Panc1 (cell line): ENCODE data around the gene GAS7. TPM values are rescaled to one million over a fixed set of nuclear protein-coding genes. Genes with fewer than 3 reads are reported as not detected.

ENCODE experiments used
- ATAC-seq: fragments of 200-7000 bp; cut with Tn5 transposase; 2 replicates; pipeline ENCODE4 v1.9.1; 2020; ENCODE audit warnings: mild to moderate bottlenecking, moderate library complexity
- BruUV-seq: library from RNA; stranded (reverse); fragments of 400-500 nt; replicated peaks from 2 replicates; lab custom pipeline; 2021; lab: Mats Ljungman, UMichigan
- CTCF ChIA-PET: fragments of 300-600 bp; sonication (Branson Sonifier 250); formaldehyde crosslinking; loops from one replicate; lab custom pipeline; 2022; ENCODE audit warnings: antibody characterized with exemption; lab: Charles Lee
- POLR2A ChIA-PET: fragments of 300-600 bp; sonication (Branson Sonifier 250); formaldehyde crosslinking; loops from one replicate; lab custom pipeline; 2022; ENCODE audit warnings: antibody characterized with exemption; lab: Charles Lee
- DNase-seq: peaks from one replicate; pipeline ENCODE4 v3.0.0-alpha.2; 2010; ENCODE audit warnings: low read depth, low spot score
- H3K27ac ChIP-seq: 2 replicates; pipeline ENCODE4 v1.5.1; 2011; ENCODE audit warnings: mild to moderate bottlenecking, low read length, inconsistent platforms
- H3K27me3 ChIP-seq: fragments of 200-500 bp; sonication (Bioruptor generic); 2 replicates; pipeline ENCODE4 v1.6.0; 2014; ENCODE audit warnings: low read length, inconsistent platforms; ENCODE audit not compliant: control insufficient read depth, insufficient read depth
- H3K36me3 ChIP-seq: fragments of 200-500 bp; sonication (Bioruptor generic); 2 replicates; pipeline ENCODE4 v1.5.1; 2014; ENCODE audit warnings: inconsistent platforms, mild to moderate bottlenecking, low read length, moderate library complexity; ENCODE audit not compliant: control insufficient read depth, insufficient read depth
- H3K4me1 ChIP-seq: 2 replicates; pipeline ENCODE4 v1.5.1; 2011; ENCODE audit warnings: inconsistent platforms, mild to moderate bottlenecking, low read length, moderate library complexity; ENCODE audit not compliant: control insufficient read depth, insufficient read depth
- H3K4me3 ChIP-seq, 2 experiments: 2 replicates each; pipeline ENCODE4 v1.5.1; 2011 to 2012; ENCODE audit warnings: low read depth in 2 of 2, low read length in 2 of 2, mild to moderate bottlenecking in 2 of 2, inconsistent platforms in 1 of 2, moderate library complexity in 1 of 2
- H3K9me3 ChIP-seq: fragments of 200-500 bp; sonication (Bioruptor generic); 2 replicates; pipeline ENCODE4 v1.5.1; 2014; ENCODE audit warnings: low read depth, mild to moderate bottlenecking, inconsistent platforms, low read length, moderate library complexity; ENCODE audit not compliant: control insufficient read depth, insufficient read depth
- CTCF ChIP-seq: fragments of 450-650 bp; IDR thresholded peaks from 2 replicates; pipeline ENCODE4 v1.5.1; 2017; ENCODE audit warnings: mild to moderate bottlenecking
- POLR2AphosphoS5 ChIP-seq: IDR thresholded peaks from 2 replicates; pipeline ENCODE4 v1.6.1; 2012; ENCODE audit warnings: mild to moderate bottlenecking, low read depth, low read length, moderate library complexity
- REST ChIP-seq, 2 experiments: IDR thresholded peaks; 2 replicates each; pipeline ENCODE4 v1.6.1; 2011 to 2012; ENCODE audit warnings: low read depth in 2 of 2, control low read depth in 1 of 2, low read length in 1 of 2, mild to moderate bottlenecking in 1 of 2, moderate library complexity in 1 of 2; ENCODE audit not compliant: insufficient read depth in 1 of 2
- SIN3A ChIP-seq: IDR thresholded peaks from 2 replicates; pipeline ENCODE4 v1.6.1; 2012; ENCODE audit warnings: low read depth, mild to moderate bottlenecking, low read length, moderate library complexity, borderline replicate concordance; ENCODE audit not compliant: insufficient read depth
- TCF7L2 ChIP-seq: IDR thresholded peaks from 2 replicates; pipeline ENCODE4 v1.6.1; 2011; ENCODE audit warnings: mild to moderate bottlenecking, low read depth, low read length, inconsistent platforms
- in situ Hi-C: cut with HindIII; loops from 2 replicates; pipeline ENCODE4 v1.10.0; 2016; ENCODE audit warnings: low sequenced_read_pairs, low pct_unique_long_range_greater_than_20kb
- intact Hi-C: fragments of 100-400 bp; cut with micrococcal nuclease; formaldehyde crosslinking; loops from one replicate; pipeline ENCODE4 v1.10.0; 2022; ENCODE audit not compliant: unreplicated experiment
- total RNA-seq: library from RNA; stranded (reverse); gene quantifications from one replicate; pipeline ENCODE4 v1.2.1, GENCODE V29; 2021; ENCODE audit not compliant: unreplicated experiment

Gene GAS7
- total RNA-seq, 1 experiment from 2014 or later, result 0.05 TPM

GRCh38 chr17:9991351-9991750 is 207.1 kb downstream of the GAS7 start:
- intact Hi-C loops (no loop called here), in situ Hi-C loops (no loop called here)
- ATAC-seq (no peak), DNase-seq (no peak)
- ChIA-PET CTCF (no interaction called here), POLR2A (no interaction called here)
- Histone ChIP-seq H3K9me3 (no peaks in the 10 kb centered on the region), H3K27me3 (no peaks in the 10 kb centered on the region), H3K27ac (no peak overlapping the region), H3K4me3 (no peak overlapping the region), H3K36me3 (no peaks in the 10 kb centered on the region), H3K4me1 (no peaks in the 10 kb centered on the region)
- BruUV-seq, result no TSS peak
- TF ChIP-seq TCF7L2 (no peak), SIN3A (no peak), POLR2AphosphoS5 (no peak), CTCF (no peak), REST (IDR thresholded peaks at IDR 0.05; ENCODE audit: insufficient read depth in 1 of 2, low read depth in 2 of 2, low read length in 1 of 2) (no peak)

- Histone ChIP-seq H3K27me3 (no peaks in the 10 kb centered on the region), H3K9me3 (no peaks in the 10 kb centered on the region), H3K27ac (no peak overlapping the region), H3K4me3 (no peak overlapping the region), H3K4me1 (no peaks in the 10 kb centered on the region), H3K36me3 (no peaks in the 10 kb centered on the region)
- CTCF ChIA-PET, result no interaction called here
- BruUV-seq, result no TSS peak
- in situ Hi-C loops (no loop called here), intact Hi-C loops (no loop called here)
- no peak for ATAC-seq
- POLR2A ChIA-PET, result no interaction called here
- TF ChIP-seq CTCF (peak; percentile 92), TCF7L2 (no peak)
- peak; percentile 8 for DNase-seq
Observed at GRCh38 chr17:9987779-9988585, 210.4 kb downstream of the GAS7 start.
